ENCODE measurements around the gene MNT.

- TF ChIP-seq CTCF (IDR thresholded peaks at IDR 0.05 in 8 of 11, conservative IDR thresholded peaks at IDR 0.05 in 3 of 11) (no peak), POLR2A (IDR thresholded peaks at IDR 0.05) (no peak), POLR2AphosphoS5 (IDR thresholded peaks at IDR 0.05) (no peak)
Observed at GRCh38 chr17:2415081-2415480, 14.2 kb upstream of the MNT start.

All from spleen (tissue), 7 donors.